H1 (cell line): ENCODE measurements around the gene ELFN1. TPM values are rescaled to one million over a fixed set of nuclear protein-coding genes. Genes with fewer than 3 reads are reported as not detected.

Experiments used
- CTCF ChIA-PET: fragments of 300-600 bp; sonication (Branson Sonifier 250); formaldehyde crosslinking; loops from one replicate; lab custom pipeline; 2021; ENCODE audit not compliant: partially characterized antibody; lab: Charles Lee
- POLR2A ChIA-PET: fragments of 300-600 bp; sonication (Branson Sonifier 250); formaldehyde crosslinking; loops from one replicate; lab custom pipeline; 2021; ENCODE audit warnings: inconsistent platforms; ENCODE audit not compliant: partially characterized antibody; lab: Charles Lee
- DNase-seq, 2 experiments: peaks; one replicate each; pipeline versions ENCODE4 v3.0.0 to v3.0.0-alpha.2; 2010 to 2022; ENCODE audit warnings: low spot score in 2 of 2, low read depth in 1 of 2, mixed read lengths in 1 of 2
- FAIRE-seq: peaks from 2 replicates; lab custom pipeline; 2011; peaks lifted over from hg19 to GRCh38; lab: Jason Lieb, UNC
- H2AFZ ChIP-seq: 2 replicates; pipeline ENCODE4 v1.8.1; 2012; ENCODE audit warnings: low read length, inconsistent platforms
- H2AK5ac ChIP-seq: 2 replicates; pipeline ENCODE4 v1.6.1; 2013; ENCODE audit warnings: low read depth, low read length
- H2BK120ac ChIP-seq: replicated peaks from 2 replicates; pipeline ENCODE3; 2013; ENCODE audit warnings: low read depth, low read length, inconsistent platforms
- H2BK12ac ChIP-seq: 2 replicates; pipeline ENCODE4 v1.6.1; 2013; ENCODE audit warnings: low read depth, low read length
- H2BK15ac ChIP-seq: 2 replicates; pipeline ENCODE4 v1.6.1; 2013; ENCODE audit warnings: low read length
- H2BK20ac ChIP-seq: 2 replicates; pipeline ENCODE4 v1.6.1; 2013; ENCODE audit warnings: low read length
- H2BK5ac ChIP-seq: 2 replicates; pipeline ENCODE4 v1.6.1; 2013; ENCODE audit warnings: low read depth, low read length
- H3K14ac ChIP-seq: 2 replicates; pipeline ENCODE4 v1.6.1; 2013; ENCODE audit warnings: inconsistent platforms; ENCODE audit not compliant: insufficient read length
- H3K18ac ChIP-seq: 2 replicates; pipeline ENCODE4 v1.6.1; 2013; ENCODE audit warnings: low read length; ENCODE audit errors: extremely low read depth
- H3K23ac ChIP-seq: 2 replicates; pipeline ENCODE4 v1.6.1; 2013; ENCODE audit warnings: inconsistent platforms; ENCODE audit not compliant: insufficient read length
- H3K23me2 ChIP-seq: 2 replicates; pipeline ENCODE4 v1.6.1; 2013; ENCODE audit warnings: low read depth, low read length
- H3K27ac ChIP-seq: 2 replicates; pipeline ENCODE4 v1.6.1; 2011; ENCODE audit warnings: low read depth, low read length, inconsistent platforms
- H3K27me3 ChIP-seq, 4 experiments: replicated peaks in 1 of 4; 1 replicate in 1 of 4; 2 replicates in 3 of 4; pipeline versions ENCODE4 v1.6.1 to v1.8.1; 2011 to 2013; ENCODE audit warnings: low read length in 3 of 4, mild to moderate bottlenecking in 3 of 4, inconsistent platforms in 2 of 4, mixed read lengths in 2 of 4, moderate library complexity in 1 of 4; ENCODE audit not compliant: control insufficient read depth in 3 of 4, insufficient read depth in 3 of 4; ENCODE audit errors: extremely low read depth in 1 of 4
- H3K36me3 ChIP-seq, 4 experiments: 2 replicates each; pipeline versions ENCODE4 v1.6.1 to v1.8.1; 2011 to 2013; ENCODE audit warnings: mild to moderate bottlenecking in 4 of 4, low read length in 3 of 4, moderate library complexity in 2 of 4, control low read depth in 1 of 4, inconsistent platforms in 1 of 4; ENCODE audit not compliant: insufficient read depth in 4 of 4, control insufficient read depth in 2 of 4
- H3K4ac ChIP-seq: replicated peaks from 2 replicates; pipeline ENCODE3; 2013; ENCODE audit warnings: low read length, low read depth, mixed read lengths, inconsistent platforms; ENCODE audit not compliant: insufficient read length
- H3K4me1 ChIP-seq, 4 experiments: replicated peaks in 1 of 4; 1 replicate in 1 of 4; 2 replicates in 3 of 4; pipeline versions ENCODE4 v1.6.1 to v1.8.1; 2011 to 2013; ENCODE audit warnings: low read length in 3 of 4, inconsistent platforms in 2 of 4, mixed read lengths in 1 of 4; ENCODE audit not compliant: insufficient read depth in 4 of 4, control insufficient read depth in 3 of 4
- H3K4me2 ChIP-seq, 2 experiments: 2 replicates each; pipeline versions ENCODE4 v1.6.1 to v1.8.1; 2011 to 2013; ENCODE audit warnings: low read depth in 2 of 2, low read length in 2 of 2, control low read depth in 1 of 2, inconsistent platforms in 1 of 2, mild to moderate bottlenecking in 1 of 2; ENCODE audit not compliant: insufficient read depth in 1 of 2
- H3K4me3 ChIP-seq, 4 experiments: fragments of 200-600, 300-600 bp in 1 of 4; sonication (generic), shearing (Covaris generic), sonication (Bioruptor Twin) in 1 of 4; 2 replicates each; pipeline versions ENCODE4 v1.5.1 to v1.8.1; 2011 to 2016; ENCODE audit warnings: low read length in 4 of 4, low read depth in 3 of 4, control low read depth in 2 of 4, inconsistent platforms in 2 of 4, mild to moderate bottlenecking in 2 of 4, mixed read lengths in 1 of 4, moderate library complexity in 1 of 4; ENCODE audit not compliant: insufficient read depth in 2 of 4; ENCODE audit errors: extremely low read depth in 1 of 4
- H3K56ac ChIP-seq: replicated peaks from 2 replicates; pipeline ENCODE3; 2013; ENCODE audit warnings: low read depth, mild to moderate bottlenecking, mixed read lengths, low read length, inconsistent platforms; ENCODE audit not compliant: insufficient read length
- H3K79me1 ChIP-seq: 2 replicates; pipeline ENCODE4 v1.6.1; 2013; ENCODE audit warnings: low read depth, low read length, control low read depth
- H3K79me2 ChIP-seq, 2 experiments: 2 replicates each; pipeline versions ENCODE4 v1.6.1 to v1.8.1; 2012 to 2013; ENCODE audit warnings: low read length in 2 of 2, mild to moderate bottlenecking in 2 of 2, inconsistent platforms in 1 of 2; ENCODE audit not compliant: insufficient read depth in 2 of 2, control insufficient read depth in 1 of 2
- H3K9ac ChIP-seq, 4 experiments: replicated peaks in 1 of 4; 1 replicate in 1 of 4; 2 replicates in 3 of 4; pipeline versions ENCODE4 v1.6.1 to v1.8.1; 2011 to 2013; ENCODE audit warnings: low read depth in 3 of 4, low read length in 3 of 4, control low read depth in 2 of 4, mild to moderate bottlenecking in 2 of 4, moderate library complexity in 2 of 4, inconsistent platforms in 1 of 4; ENCODE audit errors: extremely low read depth in 1 of 4
- H3K9me3 ChIP-seq, 2 experiments: 2 replicates each; pipeline versions ENCODE4 v1.6.1 to v1.8.1; 2012 to 2013; ENCODE audit warnings: mild to moderate bottlenecking in 2 of 2, moderate library complexity in 2 of 2, control low read depth in 1 of 2, inconsistent platforms in 1 of 2, low read depth in 1 of 2, low read length in 1 of 2, mixed read lengths in 1 of 2; ENCODE audit not compliant: insufficient read depth in 2 of 2
- H4K20me1 ChIP-seq, 2 experiments: replicated peaks in 1 of 2; 2 replicates each; pipeline versions ENCODE3 to v1.8.1; 2011 to 2013; ENCODE audit warnings: inconsistent platforms in 2 of 2, low read length in 2 of 2, mild to moderate bottlenecking in 1 of 2; ENCODE audit not compliant: insufficient read depth in 2 of 2, control insufficient read depth in 1 of 2
- H4K5ac ChIP-seq: 2 replicates; pipeline ENCODE4 v1.6.1; 2013; ENCODE audit warnings: low read length, low read depth, mixed read lengths, inconsistent platforms; ENCODE audit not compliant: insufficient read length
- H4K8ac ChIP-seq: 2 replicates; pipeline ENCODE4 v1.8.0; 2013; ENCODE audit warnings: mild to moderate bottlenecking, moderate library complexity, low read length, inconsistent platforms; ENCODE audit not compliant: insufficient read depth; ENCODE audit errors: extremely low read depth
- H4K91ac ChIP-seq: replicated peaks from 2 replicates; pipeline ENCODE3; 2013; ENCODE audit warnings: low read length, mixed read lengths, inconsistent platforms; ENCODE audit not compliant: insufficient read length
- BRCA1 ChIP-seq: IDR thresholded peaks from 2 replicates; pipeline ENCODE4 v1.6.1; 2012; ENCODE audit warnings: low read depth, low read length, improper control_type of control experiment
- CBX8 ChIP-seq: fragments of 300-800, 300-1000 bp; sonication (generic); IDR thresholded peaks from 2 replicates; pipeline ENCODE4 v1.7.1; 2016; ENCODE audit warnings: low read depth, low read length, borderline replicate concordance
- CHD1 ChIP-seq: IDR thresholded peaks from 2 replicates; pipeline ENCODE4 v1.6.1; 2012; ENCODE audit warnings: low read depth, low read length, improper control_type of control experiment
- CREB1 ChIP-seq: IDR thresholded peaks from 2 replicates; pipeline ENCODE4 v1.6.1; 2012; ENCODE audit warnings: inconsistent platforms
- EGR1 ChIP-seq: IDR thresholded peaks from 2 replicates; pipeline ENCODE4 v1.6.1; 2011; ENCODE audit warnings: low read depth, low read length, borderline replicate concordance
- JUND ChIP-seq: IDR thresholded peaks from 2 replicates; pipeline ENCODE4 v1.6.1; 2011; ENCODE audit warnings: mild to moderate bottlenecking, improper control_type of control experiment, low read length
- KDM4A ChIP-seq: IDR thresholded peaks from one replicate; pipeline ENCODE4 v1.7.1; 2012; ENCODE audit warnings: low read depth, mild to moderate bottlenecking, moderate library complexity, low read length, inconsistent platforms; ENCODE audit not compliant: severe bottlenecking
- NANOG ChIP-seq: IDR thresholded peaks from 2 replicates; pipeline ENCODE4 v1.6.1; 2011; ENCODE audit warnings: low read length, low read depth, mild to moderate bottlenecking, inconsistent platforms; ENCODE audit not compliant: insufficient read depth, poor library complexity, severe bottlenecking
- RFX5 ChIP-seq: IDR thresholded peaks from 2 replicates; pipeline ENCODE4 v1.6.1; 2011; ENCODE audit warnings: low read depth, low read length, improper control_type of control experiment, borderline replicate concordance
- SP1 ChIP-seq: IDR thresholded peaks from 2 replicates; pipeline ENCODE4 v1.6.1; 2011; ENCODE audit warnings: low read depth, low read length
- SUZ12 ChIP-seq: fragments of 200-600 bp; sonication (generic); IDR thresholded peaks from 2 replicates; pipeline ENCODE4 v1.6.1; 2012; ENCODE audit warnings: mild to moderate bottlenecking, inconsistent platforms, low read length, moderate library complexity, mixed read lengths
- WGBS, 2 experiments: shearing (Covaris generic) in 1 of 2; methylation state at CpG; one replicate each; pipeline versions ENCODE4 v1.1.6 to v1.1.7; 2013 to 2015; ENCODE audit warnings: low lambda C conversion rate in 2 of 2, mixed read lengths in 2 of 2, inconsistent platforms in 1 of 2, low coverage in 1 of 2, missing lambda C conversion rate in 1 of 2; ENCODE audit not compliant: insufficient replicate concordance in 2 of 2, insufficient coverage in 1 of 2, insufficient read length in 1 of 2; ENCODE audit errors: extremely low coverage in 1 of 2, missing lambda C conversion rate in 1 of 2; 5-methylcytosine and 5-hydroxymethylcytosine counted together
- polyA plus RNA-seq, 7 experiments: library from polyadenylated mRNA; depleted of rRNA in 3 of 7; stranded (reverse) in 5 of 7; unstranded in 2 of 7; fragments of >200 nt in 5 of 7; fragments of 200-250 nt in 2 of 7; gene quantifications; 1 replicate in 5 of 7; 2 replicates in 1 of 7; 4 replicates in 1 of 7; pipeline versions ENCODE4 v1.2.1 to v1.2.3, GENCODE V29; 2011 to 2013; ENCODE audit warnings: missing spikeins in 2 of 7, mixed read lengths in 2 of 7
- total RNA-seq: library from RNA; stranded (reverse); fragmentation: NEBNext Ultra II Directional; extraction: Animal tissue kit (Norgen Biotek cat#: 25700); gene quantifications from 2 replicates; pipeline ENCODE4 v1.2.1, GENCODE V29; 2021

Gene ELFN1
- total and polyA plus RNA-seq, 2 of the 8 experiments (the other 6 are each of a cell fraction or from before 2014, with no cell fraction given) = 2.0 to 4.5 TPM

- H4K91ac ChIP-seq = no peak overlapping the region
- peak overlapping the region; percentile 72 to 96; a peak in 3 of 4 replicates for H3K4me2 ChIP-seq
- H2AFZ ChIP-seq = no peak overlapping the region
- no peaks in the 10 kb centered on the region for H3K36me3 ChIP-seq
- peaks cover 15% of the 10 kb centered on the region; the same call in 1 of the 2 replicates for H3K23me2 ChIP-seq
- no peaks in the 10 kb centered on the region for H3K79me1 ChIP-seq
- H3K4me1 ChIP-seq = peaks cover 0 to 14% (median 7%) of the 10 kb centered on the region in 4 experiments; a peak in 5 of 7 replicates
- no peak overlapping the region for H3K56ac ChIP-seq
- H3K27me3 ChIP-seq = peaks cover 49 to 63% (median 58%) of the 10 kb centered on the region in 4 experiments
- WGBS, 2 experiments = 90% methylated on average over 5 of the region's 11 CpGs; no CpG with 5 or more reads in 1 of the 2 experiments
- no peak overlapping the region for H3K27ac ChIP-seq
- no peak overlapping the region for H4K5ac ChIP-seq
- no peaks in the 10 kb centered on the region for H4K20me1 ChIP-seq
- H2BK15ac ChIP-seq = no peak overlapping the region
- peak overlapping the region in 1 of 4 experiments; percentile 77; a peak in 2 of 8 replicates for H3K4me3 ChIP-seq
- no peak overlapping the region for H2BK12ac ChIP-seq
- H3K18ac ChIP-seq = no peak overlapping the region
- no peak overlapping the region for H3K14ac ChIP-seq
- TF ChIP-seq SP1 = no peak
- TF ChIP-seq CBX8 = no peak
- TF ChIP-seq CHD1 = no peak
- no peak for TF ChIP-seq JUND
- no peak for TF ChIP-seq SUZ12
- TF ChIP-seq NANOG = no peak
- no peak for TF ChIP-seq CREB1
- TF ChIP-seq KDM4A = no peak
- TF ChIP-seq EGR1 = no peak
- no peak for TF ChIP-seq RFX5
- no peak for TF ChIP-seq BRCA1
- no peak overlapping the region for H3K4ac ChIP-seq
- H2AK5ac ChIP-seq = no peak overlapping the region
- no peak overlapping the region for H3K9ac ChIP-seq
- H2BK120ac ChIP-seq = no peak overlapping the region
- CTCF ChIA-PET = interaction anchor here (0.6 to 2.3 kb wide), 30 partner anchors 9 to 1186 kb away, joined by 3 to 11 read pairs (median 4); no protein-coding TSS in a partner anchor
- no peak overlapping the region for H3K23ac ChIP-seq
- no peaks in the 10 kb centered on the region for H3K9me3 ChIP-seq
- POLR2A ChIA-PET = interaction anchor here (0.7 to 1.5 kb wide), 3 partner anchors 10 to 96 kb away, joined by 3 to 5 read pairs (median 4); no protein-coding TSS in a partner anchor
- no peaks in the 10 kb centered on the region for H3K79me2 ChIP-seq
- FAIRE-seq (no peak), DNase-seq (no peak)
- H2BK20ac ChIP-seq = no peak overlapping the region
- H2BK5ac ChIP-seq = no peak overlapping the region
- no peak overlapping the region; the same call in 1 of the 2 replicates for H4K8ac ChIP-seq
These were observed 6.9 kb upstream of the ELFN1 start for GRCh38 chr7:1663223-1663622.
